ENCODE results near the gene NDOR1.

GRCh38 chr9:137256362-137256761 is 50.9 kb downstream of the NDOR1 start:
- TF ChIP-seq CTCF (IDR thresholded peaks at IDR 0.05) (no peak), POLR2AphosphoS5 (IDR thresholded peaks at IDR 0.05) (no peak), EP300 (IDR thresholded peaks at IDR 0.05) (no peak)
